Inflammatory macrophage treated with lipopolysaccharide for 1 hour (primary cell): Measurements from ENCODE around the gene ANKUB1.
"Not testable (repeated sequence)": the region's sequence is repeated elsewhere in the genome, so short reads cannot be mapped to it uniquely, and the experiment has no call there.

Source experiments
- DNase-seq, 2 donors: peaks; one replicate each; pipeline ENCODE4 v3.0.0-alpha.2; 2020 to 2022

The ANKUB1 gene, protein sequence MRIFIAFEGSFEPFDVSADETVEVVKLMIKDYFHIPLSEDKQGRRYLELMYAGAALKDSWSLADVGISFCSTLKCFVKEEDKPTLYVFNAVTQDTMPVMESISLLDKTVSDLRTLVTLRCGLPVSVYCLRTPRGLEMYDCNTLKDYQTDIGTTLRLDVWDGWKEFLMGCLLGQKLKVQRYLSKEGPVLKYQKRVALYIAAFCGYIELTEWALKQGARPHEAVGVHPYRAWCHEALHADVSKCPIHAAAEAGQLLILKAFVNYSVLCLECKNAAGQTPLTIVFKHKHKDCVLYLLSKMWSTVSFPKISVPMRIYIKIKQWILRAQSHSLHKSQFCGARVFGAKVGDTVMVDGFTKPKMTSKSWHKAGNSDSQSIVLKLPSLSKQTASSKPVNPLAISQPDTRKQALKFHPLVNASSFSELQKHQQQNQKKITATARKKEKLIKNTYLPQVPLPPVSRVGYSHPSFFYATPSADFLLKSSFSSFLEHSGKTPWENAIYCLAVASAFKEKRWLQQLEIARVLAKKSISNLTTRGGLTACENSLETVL

DNA sequence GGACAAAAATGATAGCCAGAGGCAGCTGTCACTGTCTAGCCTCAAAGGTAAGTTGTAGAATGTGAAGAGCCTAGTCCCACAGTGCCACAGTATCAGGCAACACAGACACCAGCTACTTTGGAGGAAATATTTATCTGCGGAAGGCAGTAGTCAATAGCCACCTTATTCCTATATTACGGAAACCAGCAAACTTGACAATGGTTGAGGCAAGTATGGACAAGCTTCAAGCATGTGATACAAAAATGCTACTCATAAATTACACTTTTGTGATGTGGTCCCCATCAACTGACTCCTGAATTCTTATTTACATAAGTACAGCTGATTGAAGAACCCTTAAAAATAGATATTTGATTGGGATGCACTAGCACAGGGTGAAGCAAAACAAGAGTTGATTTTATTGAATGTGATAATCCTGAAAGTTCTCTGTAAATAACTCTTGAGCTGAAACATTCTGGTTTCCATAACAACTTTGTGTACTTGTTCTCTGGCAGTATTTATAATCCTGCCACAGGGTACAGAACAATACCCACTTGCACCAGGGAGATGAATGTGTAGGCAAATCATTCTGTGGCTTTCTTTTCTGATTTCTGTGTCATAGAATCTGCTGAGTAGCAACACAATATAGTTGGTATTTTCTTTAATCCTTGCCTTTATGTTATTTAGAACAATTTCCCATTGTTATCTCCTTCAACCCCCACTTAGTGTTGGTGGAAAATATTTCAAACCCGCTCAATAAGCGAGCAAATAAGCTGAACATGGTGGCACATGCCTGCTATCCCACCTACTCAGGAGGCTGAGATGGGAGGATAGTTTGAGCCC is at the start of gene ANKUB1:
ANKUB1 (minus strand) TSS at position 103 of the 819 bp plus-strand sequence. CDS start 188 bp downstream, outside the sequence.
- no peak for DNase-seq

DNA sequence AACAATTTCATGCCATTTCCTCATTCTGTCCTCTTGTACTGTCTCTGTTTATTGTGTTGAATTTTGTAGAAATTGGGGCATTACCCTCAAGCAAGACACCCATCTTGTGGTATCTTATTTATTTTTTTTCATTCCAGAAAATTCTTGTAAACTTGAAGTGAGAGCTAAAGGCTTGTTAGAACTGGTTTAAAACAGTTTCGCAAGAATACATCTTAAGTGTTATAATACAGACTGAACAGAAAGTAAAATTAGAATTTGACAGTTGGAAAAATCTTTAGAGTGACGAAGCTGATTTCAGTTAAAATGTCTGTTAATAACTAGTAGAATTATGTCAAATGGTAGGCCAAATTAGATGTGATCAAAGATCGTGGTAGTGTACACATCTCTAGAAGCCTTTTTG is 47.5 kb upstream of the ANKUB1 start:
- no peak for DNase-seq

DNA sequence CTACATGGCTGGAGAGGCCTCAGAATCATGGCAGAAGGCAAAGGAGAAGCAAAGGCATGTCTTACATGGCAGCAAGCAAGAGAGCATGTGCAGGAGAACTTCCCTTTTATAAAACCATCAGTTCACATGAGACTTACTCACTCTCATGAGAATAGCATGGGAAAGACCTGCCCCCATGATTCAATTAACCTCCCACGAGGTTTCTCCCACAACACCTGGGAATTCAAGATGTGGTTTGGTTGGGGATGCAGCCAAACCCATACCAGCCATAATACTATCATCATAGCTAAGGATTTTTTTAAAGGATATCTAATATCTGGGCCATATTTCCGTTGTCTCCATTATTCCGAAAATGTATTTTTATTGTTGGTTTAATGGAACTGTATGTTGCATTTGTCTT is 47.1 kb upstream of the ANKUB1 start:
- DNase-seq = not testable (repeated sequence)

DNA sequence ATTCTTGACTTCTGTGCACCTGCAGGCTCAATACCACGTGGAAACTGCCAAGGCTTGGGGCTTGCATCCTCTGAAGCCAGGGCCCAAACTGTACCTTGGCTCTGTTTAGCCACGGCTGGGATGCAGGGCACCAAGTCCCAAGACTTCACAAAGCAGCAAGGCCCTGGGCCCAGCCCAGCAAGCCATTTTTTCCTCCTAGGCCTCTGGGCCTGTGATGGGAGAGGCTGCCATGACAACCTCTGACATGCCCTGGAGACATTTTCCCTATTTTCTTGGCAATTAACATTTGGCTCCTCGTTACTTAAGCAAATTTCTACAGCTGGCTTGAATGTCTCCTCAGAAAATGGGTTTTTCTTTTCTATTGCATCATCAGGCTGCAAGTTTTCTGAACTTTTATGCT is 46.1 kb upstream of the ANKUB1 start:
- not testable (repeated sequence) for DNase-seq

DNA sequence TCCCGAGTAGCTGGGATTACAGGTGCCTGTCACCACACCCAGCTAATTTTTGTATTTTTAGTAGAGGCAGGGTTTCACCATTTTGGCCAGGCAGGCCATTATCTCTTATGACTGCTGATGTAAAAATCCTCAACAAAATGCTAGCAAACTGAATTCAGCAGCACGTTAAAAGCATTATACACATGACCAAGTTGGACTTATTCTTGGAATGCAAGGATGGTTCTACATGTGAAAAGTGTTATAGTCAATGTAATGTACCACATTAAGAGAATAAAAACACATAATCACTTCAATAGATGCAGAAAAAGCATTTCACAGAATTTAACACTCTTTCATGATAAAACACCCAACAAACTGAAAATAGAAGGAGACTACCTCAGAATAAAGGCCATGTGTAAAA is 40.9 kb upstream of the ANKUB1 start:
- no peak for DNase-seq

DNA sequence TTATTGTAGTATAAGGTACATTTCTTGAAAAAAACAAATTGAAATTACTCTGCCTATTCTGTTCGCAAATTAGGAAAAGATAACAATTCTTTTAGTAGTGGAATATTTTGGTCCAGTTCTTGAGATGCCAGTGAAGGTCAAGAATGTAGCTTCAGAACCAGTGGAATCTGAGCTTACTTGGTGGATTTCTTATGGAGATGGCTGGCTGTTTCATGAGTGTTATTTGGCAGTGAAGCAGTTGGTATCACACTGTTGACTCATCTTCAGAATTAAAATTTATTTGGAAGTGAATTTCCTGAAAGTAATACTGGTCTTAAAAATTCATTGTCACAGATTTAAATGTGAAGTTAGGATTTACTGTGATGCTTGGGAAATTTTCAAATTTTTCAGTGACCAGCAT is 39.7 kb upstream of the ANKUB1 start:
- no peak for DNase-seq

DNA sequence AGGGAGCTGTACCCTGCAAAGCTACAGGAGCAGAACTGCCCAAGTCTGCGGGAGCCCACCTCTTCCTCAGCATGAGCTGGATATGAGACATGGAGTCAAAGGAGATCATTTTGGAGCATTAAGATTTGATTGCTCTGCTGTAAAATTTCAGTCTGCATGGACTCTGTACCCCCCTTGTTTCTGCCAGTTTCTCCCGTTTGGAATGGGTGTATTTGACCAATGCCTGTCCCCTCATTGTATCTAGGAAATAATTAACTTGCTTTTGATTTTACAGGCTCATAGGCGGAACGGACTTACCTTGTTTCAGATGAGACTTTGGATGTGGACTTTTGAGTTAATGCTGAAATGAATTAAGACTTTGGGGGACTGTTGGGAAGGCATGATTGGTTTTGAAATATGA is 39.0 kb upstream of the ANKUB1 start:
- no peak for DNase-seq

DNA sequence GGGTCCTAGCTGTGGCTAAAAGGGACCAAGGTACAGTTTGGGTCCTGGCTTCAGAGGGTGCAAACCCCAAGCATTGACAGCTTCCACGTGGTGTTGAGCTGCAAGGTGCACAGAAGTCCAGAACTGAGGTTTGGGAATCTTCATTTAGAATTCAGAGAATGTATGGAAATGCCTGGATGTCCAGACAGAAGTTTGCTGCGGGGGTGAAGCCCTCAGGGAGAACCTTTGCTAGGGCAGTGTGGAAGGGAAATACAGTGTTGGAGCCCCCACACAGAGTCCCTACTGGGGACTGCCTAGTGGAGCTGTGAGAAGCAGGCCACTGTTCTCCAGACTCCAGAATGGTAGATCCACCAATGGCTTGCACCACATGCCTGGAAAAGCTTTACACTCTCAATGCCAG is 38.5 kb upstream of the ANKUB1 start:
- no peak for DNase-seq

DNA sequence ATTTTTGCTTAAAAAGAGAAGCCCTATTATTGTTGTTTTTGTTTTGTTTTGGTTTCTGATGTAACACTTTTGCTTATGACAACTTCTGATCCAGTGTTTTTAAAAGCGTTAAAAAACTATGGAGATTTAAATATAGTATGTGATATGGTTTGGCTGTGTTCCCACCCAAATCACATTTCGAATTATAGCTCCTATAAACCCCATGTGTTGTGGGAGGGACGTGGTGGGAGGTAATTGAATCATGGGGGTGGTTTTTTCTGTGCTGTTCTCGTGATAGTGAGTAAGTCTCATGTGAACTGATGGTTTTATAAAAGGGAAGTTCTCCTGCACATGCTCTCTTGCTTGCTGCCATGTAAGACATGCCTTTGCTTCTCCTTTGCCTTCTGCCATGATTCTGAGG is 37.3 kb upstream of the ANKUB1 start:
- peak; percentile 58 to 63 for DNase-seq

DNA sequence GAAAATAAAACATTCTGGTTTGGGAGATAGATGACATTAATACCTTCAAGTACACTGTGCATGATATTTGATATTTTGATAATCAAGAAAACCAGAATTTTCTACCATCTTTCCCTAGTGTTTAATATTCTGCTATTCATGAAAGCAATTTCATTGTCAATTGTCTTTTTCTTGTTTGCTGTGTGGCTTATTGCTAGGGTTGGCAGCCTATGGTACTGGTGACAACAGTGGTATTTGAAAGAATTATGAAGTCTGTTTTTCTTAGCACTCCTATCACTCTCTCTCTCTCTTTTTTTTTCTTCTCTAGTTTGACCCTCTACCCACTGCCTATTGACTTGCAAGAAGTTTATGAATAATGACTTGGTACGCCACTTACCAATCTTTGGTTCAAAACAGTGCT is 36.0 kb upstream of the ANKUB1 start:
- no peak for DNase-seq

DNA sequence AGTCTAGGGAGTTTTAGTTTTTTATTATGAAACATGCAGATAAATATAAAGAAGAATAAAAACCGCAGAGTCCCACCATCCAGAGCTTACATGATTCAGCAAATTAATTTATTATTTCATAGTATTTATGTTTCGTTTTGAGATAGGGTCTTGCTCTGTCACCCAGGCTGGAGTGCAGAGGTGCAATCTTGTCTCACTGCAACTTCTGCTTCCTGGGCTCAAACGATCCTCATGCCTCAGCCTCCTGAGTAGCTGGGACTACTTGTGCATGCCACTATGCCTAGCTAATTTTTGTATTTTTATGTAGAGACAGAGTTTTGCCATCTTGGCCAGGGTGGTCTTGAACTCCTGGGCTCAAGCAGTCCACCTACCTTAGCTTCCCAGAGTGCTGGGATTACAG is 34.3 kb upstream of the ANKUB1 start:
- no peak for DNase-seq

DNA sequence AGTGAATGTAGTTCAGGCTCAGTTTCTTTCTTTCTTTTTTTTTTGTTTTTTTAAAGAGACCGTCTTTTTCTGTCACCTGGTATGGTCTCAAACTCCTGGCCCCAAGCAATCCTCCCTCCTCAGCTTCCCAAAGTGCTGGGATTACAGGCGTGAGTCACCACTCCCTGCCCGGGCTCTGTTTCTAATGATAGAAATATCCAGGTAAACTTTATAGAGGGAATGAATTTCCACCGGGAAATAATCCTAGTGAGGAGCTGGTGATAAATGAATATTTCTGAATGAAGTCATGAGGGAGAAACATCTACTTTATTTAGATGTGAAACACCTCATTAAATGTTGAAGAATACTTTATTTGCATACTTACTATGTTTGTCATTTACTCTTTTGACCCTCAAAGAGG is 27.8 kb upstream of the ANKUB1 start:
- no peak for DNase-seq

DNA sequence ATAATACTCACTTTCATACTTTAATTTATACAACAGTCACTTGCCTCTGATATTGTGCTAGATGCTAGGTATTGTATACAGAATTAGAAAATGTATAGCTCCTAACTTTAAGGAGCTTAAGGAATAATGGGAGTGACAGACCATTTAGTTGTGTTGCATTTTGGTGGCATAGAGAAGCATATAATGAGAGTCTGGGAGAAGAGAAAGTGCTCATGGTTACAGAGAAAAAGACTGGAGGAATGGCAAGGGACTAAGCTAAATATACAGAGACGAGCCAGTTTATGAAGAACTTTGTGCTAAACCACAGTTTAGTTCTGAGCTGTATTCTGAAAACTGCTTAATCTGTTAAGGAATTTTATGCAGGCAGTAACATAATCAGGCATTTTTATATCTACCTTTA is 27.1 kb upstream of the ANKUB1 start:
- DNase-seq = no peak

DNA sequence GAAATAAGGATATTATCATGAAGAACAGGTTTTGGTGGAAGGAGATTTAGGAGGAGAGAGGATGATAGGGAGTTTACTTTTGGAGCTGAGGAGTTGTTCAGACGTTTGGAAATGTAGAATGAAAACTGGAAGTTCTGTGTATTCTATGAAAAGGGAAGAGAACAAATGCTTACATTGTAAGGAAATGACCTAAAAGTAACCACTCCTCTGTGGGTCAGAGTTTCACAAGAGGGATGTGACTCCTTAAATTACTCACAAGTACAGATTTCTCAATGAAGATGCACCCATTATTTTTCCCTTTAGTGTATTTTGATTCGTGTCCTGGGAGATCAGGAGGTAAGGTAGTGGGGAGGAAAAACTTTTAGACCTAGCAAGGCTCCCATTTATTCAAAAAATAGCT is 24.6 kb upstream of the ANKUB1 start:
- DNase-seq = peak; percentile 95 to 96

DNA sequence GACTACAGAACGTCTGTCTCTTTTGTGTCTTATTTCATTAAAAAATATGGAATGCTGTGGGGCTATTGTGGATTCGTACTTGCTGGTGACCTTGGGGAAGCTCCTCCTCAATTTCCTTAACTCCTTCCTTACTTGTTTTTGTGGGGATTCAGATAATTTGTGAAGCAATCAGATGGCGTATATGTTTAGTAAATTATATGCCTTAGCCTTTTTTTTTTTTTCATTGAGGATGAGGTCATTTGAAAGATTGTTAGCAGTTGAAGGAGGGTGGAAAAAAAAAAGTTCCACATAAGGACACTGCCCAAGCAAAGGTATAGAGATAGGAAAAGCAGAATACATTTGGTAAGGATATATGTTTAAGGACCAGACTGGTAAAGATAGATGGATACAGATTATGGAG is 24.0 kb upstream of the ANKUB1 start:
- peak; percentile 43 to 55 for DNase-seq

DNA sequence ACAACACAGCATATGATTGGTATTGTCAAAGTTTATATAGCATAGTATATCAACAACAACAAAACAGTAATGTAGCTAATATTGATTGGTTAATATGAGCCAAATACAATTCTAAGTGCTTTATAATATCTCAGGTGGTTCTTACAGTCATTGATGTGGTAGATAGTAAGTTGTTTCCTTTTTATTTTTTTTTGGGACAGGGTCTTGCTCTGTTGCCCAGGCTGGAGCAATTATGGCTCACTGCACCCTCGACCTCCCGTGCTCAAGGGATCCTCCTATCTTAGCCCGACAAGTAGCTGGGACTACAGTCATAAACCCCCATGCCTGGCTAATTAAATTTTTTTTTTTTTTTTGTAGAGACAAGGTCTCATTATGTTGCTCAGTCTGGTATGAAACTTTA is 23.4 kb upstream of the ANKUB1 start:
- no peak for DNase-seq

DNA sequence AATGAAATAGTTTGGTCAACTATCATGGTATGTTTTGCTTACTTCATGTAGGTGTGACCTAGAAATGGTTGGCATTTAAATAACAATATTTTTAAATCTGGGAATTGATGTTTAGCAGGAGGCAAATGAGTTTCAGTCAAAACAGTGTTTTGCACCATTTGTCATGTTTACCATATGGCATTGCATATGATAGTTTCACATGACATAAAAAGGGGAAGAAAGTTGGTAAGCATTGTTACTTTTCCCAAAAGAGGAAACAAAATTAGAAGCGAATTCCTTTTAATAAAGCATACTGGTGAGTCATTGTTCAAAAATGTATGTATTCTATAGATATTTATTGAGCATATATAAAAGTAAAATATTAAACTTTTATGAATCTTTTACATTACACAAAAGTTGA is 23.0 kb upstream of the ANKUB1 start:
- DNase-seq = peak; percentile 85 to 89

DNA sequence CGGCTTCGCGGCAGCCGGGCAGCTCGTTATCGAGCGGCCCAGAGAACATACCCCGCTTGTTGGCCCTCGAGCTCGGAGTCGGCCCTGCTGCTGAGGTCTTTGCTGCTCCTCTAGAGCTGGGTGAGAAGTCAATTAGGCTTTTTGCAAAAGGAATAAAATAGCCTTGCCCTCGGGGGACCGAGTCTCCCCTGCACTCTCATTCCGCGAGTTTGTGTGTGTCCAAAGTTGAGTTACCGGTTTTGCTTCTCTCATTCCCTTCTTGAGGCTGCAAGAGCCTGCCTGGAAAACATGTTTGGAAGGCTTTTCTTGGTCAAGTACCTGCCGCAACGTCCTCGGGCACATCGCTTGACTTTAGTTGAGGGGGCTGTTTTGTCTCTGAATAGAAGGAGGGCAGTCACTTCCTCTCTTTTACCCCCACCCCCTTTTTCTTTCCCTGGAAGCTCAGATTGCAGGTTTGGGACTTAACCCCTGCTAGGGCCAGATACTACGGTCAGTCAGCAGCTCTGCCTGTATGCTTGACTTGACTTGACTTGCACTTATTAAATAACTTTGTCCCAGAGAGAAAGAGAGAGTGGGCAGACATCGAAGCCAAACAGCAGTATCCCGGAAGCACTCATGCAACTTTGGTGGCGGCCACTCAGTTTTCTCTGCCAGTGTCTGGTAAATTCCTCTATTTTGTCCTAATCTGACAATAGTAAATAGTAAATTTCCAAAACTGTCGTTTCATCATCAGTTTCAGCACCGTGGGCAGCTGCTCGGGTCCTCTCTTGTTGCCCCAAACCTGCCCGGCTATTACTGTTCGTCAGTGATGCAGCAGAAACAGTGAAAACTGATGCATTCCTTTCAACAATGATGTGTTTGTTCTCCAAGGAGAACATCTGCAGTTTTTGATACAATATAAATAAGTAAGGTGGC is 21.3 kb upstream of the ANKUB1 start:
- peak; percentile 76 to 82 for DNase-seq

DNA sequence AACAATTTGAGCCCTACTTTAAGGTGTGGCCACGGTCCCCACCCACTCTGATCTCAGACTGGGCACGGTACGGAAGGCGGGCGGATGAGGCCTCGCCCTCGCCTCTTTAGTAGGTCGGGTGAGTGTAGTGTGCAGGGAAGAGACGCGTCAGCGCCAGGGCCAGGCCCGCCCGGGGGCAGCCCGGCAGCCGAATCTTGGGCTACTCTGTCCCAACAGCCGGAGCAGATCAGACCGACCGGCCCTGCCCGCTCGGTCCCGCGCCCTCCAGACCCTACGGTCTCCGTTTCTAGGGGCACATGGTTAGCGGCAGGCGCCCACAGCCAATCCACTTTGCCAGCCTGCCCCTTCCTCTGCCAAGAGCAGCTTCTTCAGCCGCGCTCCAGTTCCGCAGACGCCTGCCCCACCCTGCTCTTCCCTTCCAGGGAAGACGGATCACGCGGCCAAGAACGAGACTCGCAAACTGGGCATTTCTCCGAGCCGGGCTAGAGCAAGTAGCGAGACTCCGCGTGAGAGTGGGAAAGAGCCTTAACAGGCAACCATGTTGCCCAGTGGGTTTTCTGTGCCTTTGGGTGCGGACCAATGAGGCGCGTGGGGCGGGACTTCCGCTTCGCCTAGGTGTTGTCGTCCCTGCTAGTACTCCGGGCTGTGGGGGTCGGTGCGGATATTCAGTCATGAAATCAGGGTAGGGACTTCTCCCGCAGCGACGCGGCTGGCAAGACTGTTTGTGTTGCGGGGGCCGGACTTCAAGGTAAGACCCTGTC is 20.4 kb upstream of the ANKUB1 start, which contains the start of gene RNF13:
RNF13 (plus strand) TSS at position 610 of the 761 bp plus-strand sequence. CDS start 32,812 bp downstream, outside the sequence.
- peak; percentile 97 to 98 for DNase-seq

DNA sequence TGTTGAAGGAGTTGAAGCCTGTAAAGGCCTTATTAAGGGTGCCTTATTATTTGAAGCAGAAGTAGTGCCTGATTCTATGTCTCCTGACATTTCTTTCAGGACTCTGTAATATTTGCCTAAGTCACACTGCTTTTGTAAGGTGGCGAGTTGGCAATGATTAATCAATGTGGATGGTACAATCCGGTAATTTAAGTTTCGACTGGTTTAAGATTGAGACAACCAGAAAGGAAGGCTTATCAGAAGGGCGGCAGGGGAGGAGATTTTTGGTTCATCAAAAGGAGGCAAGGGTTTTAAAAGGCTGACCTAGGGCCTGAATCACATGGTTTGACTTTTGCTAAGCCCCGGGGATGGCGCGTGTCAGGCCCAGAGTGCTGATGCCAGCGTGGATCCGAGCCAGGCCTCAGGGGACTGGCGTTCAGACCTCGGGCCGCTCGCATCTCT is 19.8 kb upstream of the ANKUB1 start:
- DNase-seq = peak in 1 of 2 donors; percentile 42

DNA sequence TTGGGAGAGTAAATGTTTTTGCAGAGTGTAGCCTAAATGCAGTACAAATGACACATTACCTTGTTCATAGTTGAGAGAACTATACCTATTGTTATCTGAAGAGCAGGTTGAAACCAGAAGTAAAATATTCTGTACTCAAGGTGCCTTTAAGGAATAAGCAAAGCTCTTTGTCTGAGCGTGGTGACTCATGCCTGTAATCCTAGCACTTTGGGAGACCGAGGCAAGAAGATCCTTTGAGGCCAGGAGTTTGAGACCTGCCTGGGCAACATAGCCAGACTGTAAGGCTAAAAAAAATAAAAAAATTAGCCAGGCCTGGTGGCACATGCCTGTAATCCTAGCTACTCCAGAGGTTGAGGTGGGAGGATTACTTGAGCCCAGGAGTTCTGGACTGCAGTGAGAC is 18.5 kb upstream of the ANKUB1 start:
- no peak for DNase-seq

DNA sequence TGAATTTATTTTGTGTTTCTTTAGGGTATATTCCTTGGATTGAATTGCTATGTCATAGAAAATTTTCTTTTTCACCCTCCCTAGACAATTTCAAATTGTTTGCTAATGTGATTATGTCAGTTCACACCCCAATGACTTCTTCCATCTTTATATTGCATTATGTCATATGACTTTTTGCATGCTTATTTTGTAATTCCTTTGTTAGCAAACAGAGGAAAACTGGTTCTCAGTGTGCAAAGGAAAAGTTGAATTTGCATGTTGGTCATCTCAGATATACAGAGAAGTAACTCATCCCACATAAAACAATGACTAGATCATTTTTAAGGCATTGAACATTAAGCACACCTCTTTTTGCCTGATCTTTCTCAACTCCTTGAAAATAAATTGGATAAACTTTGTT is 17.3 kb upstream of the ANKUB1 start:
- peak; percentile 90 to 99 for DNase-seq
